OCI-LY1 (cell line): ENCODE data around the gene ADAMTS20.

ENCODE experiments used
- H2AFZ ChIP-seq: fragments of 200-600 bp; sonication (generic), shearing (Covaris generic); 2 replicates; pipeline ENCODE4 v1.6.0; 2014; ENCODE audit warnings: antibody characterized with exemption, mild to moderate bottlenecking, low read length
- H3F3A ChIP-seq: fragments of 200-600 bp; sonication (generic), shearing (Covaris generic); 2 replicates; pipeline ENCODE4 v1.6.0; 2014; ENCODE audit warnings: mild to moderate bottlenecking, antibody characterized with exemption, low read length, moderate library complexity; ENCODE audit not compliant: insufficient read depth
- H3K27ac ChIP-seq: fragments of 200-600 bp; sonication (generic); 2 replicates; pipeline ENCODE4 v1.5.1; 2014; ENCODE audit warnings: low read length, mixed run types, mild to moderate bottlenecking, low read depth; ENCODE audit not compliant: poor library complexity, severe bottlenecking
- H3K27me3 ChIP-seq: fragments of 200-600 bp; sonication (generic); 2 replicates; pipeline ENCODE4 v1.6.0; 2014; ENCODE audit warnings: antibody characterized with exemption, mild to moderate bottlenecking, low read length, moderate library complexity; ENCODE audit not compliant: insufficient read depth
- H3K36me3 ChIP-seq: fragments of 200-600 bp; sonication (generic); 2 replicates; pipeline ENCODE4 v1.6.1; 2014; ENCODE audit warnings: mild to moderate bottlenecking, antibody characterized with exemption, low read length, moderate library complexity, mixed read lengths; ENCODE audit not compliant: insufficient read depth
- H3K4me1 ChIP-seq: fragments of 200-600 bp; sonication (generic); 2 replicates; pipeline ENCODE4 v1.5.1; 2014; ENCODE audit warnings: mild to moderate bottlenecking, low read length, moderate library complexity; ENCODE audit not compliant: insufficient read depth, severe bottlenecking
- H3K4me2 ChIP-seq: fragments of 200-600 bp; sonication (generic), shearing (Covaris generic); 2 replicates; pipeline ENCODE4 v1.6.1; 2014; ENCODE audit warnings: low read length
- H3K4me3 ChIP-seq: fragments of 200-600 bp; sonication (generic); 2 replicates; pipeline ENCODE4 v1.5.1; 2014; ENCODE audit warnings: low read length, low read depth, mild to moderate bottlenecking, mixed read lengths; ENCODE audit not compliant: poor library complexity, severe bottlenecking
- H3K79me2 ChIP-seq: fragments of 200-600 bp; shearing (Covaris generic); 2 replicates; pipeline ENCODE4 v1.6.1; 2016; ENCODE audit warnings: mixed run types, low read length, mixed read lengths; ENCODE audit not compliant: insufficient read depth
- H3K9ac ChIP-seq: fragments of 200-600 bp; sonication (generic), shearing (Covaris generic); 2 replicates; pipeline ENCODE4 v1.6.1; 2014; ENCODE audit warnings: mild to moderate bottlenecking, low read length, mixed read lengths
- H3K9me2 ChIP-seq: fragments of 200-600 bp; sonication (generic), shearing (Covaris generic); 2 replicates; pipeline ENCODE4 v1.6.1; 2014; ENCODE audit warnings: low read depth, mild to moderate bottlenecking, low read length, mixed read lengths
- H3K9me3 ChIP-seq: fragments of 200-600 bp; shearing (Covaris generic); 2 replicates; pipeline ENCODE4 v1.6.1; 2014; ENCODE audit warnings: low read length, mixed read lengths
- H4K20me1 ChIP-seq: fragments of 200-600 bp; sonication (generic), shearing (Covaris generic); 2 replicates; pipeline ENCODE4 v1.6.0; 2016; ENCODE audit warnings: mild to moderate bottlenecking, low read length; ENCODE audit not compliant: insufficient read depth
- EZH2 ChIP-seq: fragments of 200-600 bp; sonication (generic), shearing (Covaris generic); IDR thresholded peaks from 2 replicates; pipeline ENCODE4 v1.8.0; 2017; ENCODE audit warnings: borderline replicate concordance, mixed run types, mild to moderate bottlenecking, antibody characterized with exemption, low read length, moderate library complexity, mixed read lengths
- TF ChIP-seq, protein P1 (sequence below): fragments of 200-600 bp; sonication (generic), shearing (Covaris generic); IDR thresholded peaks from 2 replicates; pipeline ENCODE4 v1.5.1; 2017; ENCODE audit warnings: mild to moderate bottlenecking, antibody characterized with exemption, low read length, moderate library complexity, mixed read lengths

The ADAMTS20 gene

DNA sequence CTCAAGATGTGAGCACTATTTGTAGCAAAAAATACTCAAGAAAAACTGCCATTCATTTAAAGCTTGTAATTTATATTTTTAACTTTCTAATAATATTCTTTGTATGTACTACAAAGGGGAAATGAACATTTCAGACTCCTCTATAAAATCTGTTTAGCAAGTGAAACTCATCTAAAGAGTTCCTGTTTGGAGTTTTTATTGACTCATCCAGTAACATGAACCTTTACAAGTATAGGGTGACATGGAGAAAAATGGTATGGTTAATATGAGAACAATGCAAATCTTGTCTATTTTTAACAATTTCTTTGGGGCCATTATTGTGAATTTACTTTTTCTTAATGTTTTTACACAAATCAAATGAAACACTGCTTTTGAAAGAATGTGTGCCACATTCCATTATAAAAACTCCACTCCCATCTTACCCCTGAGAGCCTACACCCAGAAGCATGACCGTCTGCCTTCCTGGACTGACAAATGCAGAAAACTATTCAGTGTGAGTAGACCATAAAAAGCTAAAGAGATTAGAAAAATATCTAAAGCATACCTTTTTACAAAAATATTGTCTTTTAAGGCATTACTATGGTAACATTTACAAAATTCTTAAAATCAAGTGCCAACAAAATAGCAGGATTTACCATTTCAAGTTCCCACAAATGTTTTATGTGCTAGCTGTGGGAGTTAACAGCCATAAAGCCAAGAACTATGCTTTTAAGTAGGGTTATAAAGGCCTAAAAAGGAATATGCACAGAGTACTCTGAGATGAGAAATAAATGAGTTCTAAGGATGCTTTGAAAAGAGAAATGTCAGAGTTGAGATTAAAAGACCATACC is 144.0 kb downstream of the ADAMTS20 start:
- no peak overlapping the region for H3K27ac ChIP-seq
- TF ChIP-seq, protein P1, sequence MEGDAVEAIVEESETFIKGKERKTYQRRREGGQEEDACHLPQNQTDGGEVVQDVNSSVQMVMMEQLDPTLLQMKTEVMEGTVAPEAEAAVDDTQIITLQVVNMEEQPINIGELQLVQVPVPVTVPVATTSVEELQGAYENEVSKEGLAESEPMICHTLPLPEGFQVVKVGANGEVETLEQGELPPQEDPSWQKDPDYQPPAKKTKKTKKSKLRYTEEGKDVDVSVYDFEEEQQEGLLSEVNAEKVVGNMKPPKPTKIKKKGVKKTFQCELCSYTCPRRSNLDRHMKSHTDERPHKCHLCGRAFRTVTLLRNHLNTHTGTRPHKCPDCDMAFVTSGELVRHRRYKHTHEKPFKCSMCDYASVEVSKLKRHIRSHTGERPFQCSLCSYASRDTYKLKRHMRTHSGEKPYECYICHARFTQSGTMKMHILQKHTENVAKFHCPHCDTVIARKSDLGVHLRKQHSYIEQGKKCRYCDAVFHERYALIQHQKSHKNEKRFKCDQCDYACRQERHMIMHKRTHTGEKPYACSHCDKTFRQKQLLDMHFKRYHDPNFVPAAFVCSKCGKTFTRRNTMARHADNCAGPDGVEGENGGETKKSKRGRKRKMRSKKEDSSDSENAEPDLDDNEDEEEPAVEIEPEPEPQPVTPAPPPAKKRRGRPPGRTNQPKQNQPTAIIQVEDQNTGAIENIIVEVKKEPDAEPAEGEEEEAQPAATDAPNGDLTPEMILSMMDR = no peak
- no peak for TF ChIP-seq EZH2
- H4K20me1 ChIP-seq = no peaks in the 10 kb centered on the region
- H3K4me2 ChIP-seq = no peak overlapping the region
- H3K4me1 ChIP-seq = no peaks in the 10 kb centered on the region
- H3K27me3 ChIP-seq = no peaks in the 10 kb centered on the region
- no peaks in the 10 kb centered on the region for H3K79me2 ChIP-seq
- H3K4me3 ChIP-seq = no peak overlapping the region
- no peaks in the 10 kb centered on the region for H3K9me2 ChIP-seq
- H3K36me3 ChIP-seq = no peaks in the 10 kb centered on the region
- H3K9me3 ChIP-seq = no peaks in the 10 kb centered on the region
- no peak overlapping the region for H2AFZ ChIP-seq
- H3K9ac ChIP-seq = no peak overlapping the region
- H3F3A ChIP-seq = no peaks in the 10 kb centered on the region

DNA sequence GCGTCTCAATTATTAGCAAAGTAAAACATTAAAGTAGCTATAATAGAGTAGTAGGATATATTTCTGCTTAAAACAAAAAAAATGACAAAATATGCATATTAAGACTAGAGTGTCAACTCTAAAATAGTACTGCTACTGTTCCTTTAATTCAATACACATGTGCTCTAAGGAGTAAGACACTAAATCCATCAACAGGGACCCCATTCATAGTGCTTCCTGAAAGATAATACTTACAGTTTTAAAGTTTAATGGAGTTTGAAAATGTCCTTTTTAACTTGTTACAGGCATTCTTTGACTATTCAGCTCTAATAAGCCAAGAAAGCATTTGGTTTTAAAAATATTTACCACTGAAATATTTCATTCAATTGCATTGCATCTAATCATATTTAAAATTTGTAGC is 145.2 kb downstream of the ADAMTS20 start:
- Histone ChIP-seq H3K9me2 (no peaks in the 10 kb centered on the region), H3K9ac (no peak overlapping the region), H3K4me2 (no peak overlapping the region), H3K9me3 (no peaks in the 10 kb centered on the region), H3K4me3 (no peak overlapping the region), H3F3A (no peaks in the 10 kb centered on the region), H4K20me1 (no peaks in the 10 kb centered on the region), H3K27ac (no peak overlapping the region), H2AFZ (no peak overlapping the region), H3K27me3 (no peaks in the 10 kb centered on the region), H3K79me2 (no peaks in the 10 kb centered on the region), H3K4me1 (no peaks in the 10 kb centered on the region), H3K36me3 (no peaks in the 10 kb centered on the region)
- no peak for TF ChIP-seq EZH2
- TF ChIP-seq, protein P1 = no peak

DNA sequence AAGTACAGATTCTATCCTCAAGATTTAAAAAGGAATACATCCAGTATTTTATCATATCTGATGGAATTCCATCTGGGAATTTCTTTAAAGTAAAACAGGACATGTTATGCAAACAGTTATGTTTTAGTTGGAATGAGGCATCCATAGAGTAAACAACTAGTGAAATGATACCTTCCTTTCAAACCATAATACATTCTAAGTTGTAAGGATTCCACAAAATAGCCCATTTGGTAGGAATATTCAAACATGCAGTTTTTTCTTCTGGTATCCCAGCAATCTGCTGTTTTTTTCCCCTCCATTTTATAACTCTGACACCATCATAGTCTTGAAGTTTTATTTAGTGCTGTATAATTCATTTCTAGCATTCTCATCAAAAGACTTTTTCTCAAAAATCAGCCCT is 149.6 kb downstream of the ADAMTS20 start:
- Histone ChIP-seq H3K4me2 (no peak overlapping the region), H3K9ac (no peak overlapping the region), H3K4me3 (no peak overlapping the region), H3K9me2 (no peaks in the 10 kb centered on the region), H3K4me1 (no peaks in the 10 kb centered on the region), H4K20me1 (no peaks in the 10 kb centered on the region), H3K36me3 (no peaks in the 10 kb centered on the region), H3K9me3 (no peaks in the 10 kb centered on the region), H3K27me3 (no peaks in the 10 kb centered on the region), H3F3A (no peaks in the 10 kb centered on the region), H3K79me2 (no peaks in the 10 kb centered on the region), H2AFZ (no peak overlapping the region), H3K27ac (no peak overlapping the region)
- TF ChIP-seq, protein P1 = no peak
- TF ChIP-seq EZH2 = no peak
